ENCODE measurements around the gene ARL4C. TPM values are rescaled to one million over a fixed set of nuclear protein-coding genes. Genes with fewer than 3 reads are reported as not detected.
A peak's percentile ranks its signal among the peaks of the same experiment; 100 is the strongest.

The ARL4C gene
- total RNA-seq, 1 donor from 2014 or later: 20.9 TPM

DNA sequence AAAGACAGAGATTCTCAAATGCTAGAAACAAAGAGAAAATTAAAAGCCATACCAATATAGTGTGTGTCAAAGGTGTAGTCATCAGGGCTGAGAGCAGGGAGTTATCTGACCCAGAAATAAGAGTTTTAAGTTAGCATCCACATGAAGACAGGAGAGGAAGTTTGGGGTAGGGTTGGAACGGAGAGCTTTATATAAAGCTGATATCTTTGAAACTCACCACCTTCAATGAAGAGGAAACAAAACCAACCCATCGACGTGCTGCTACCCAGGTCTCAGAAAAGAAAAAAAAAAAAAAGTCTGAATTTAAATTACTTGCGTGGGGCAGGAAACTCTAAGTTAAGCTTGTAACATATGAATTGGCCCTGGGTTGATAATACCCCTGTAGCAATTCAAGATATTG lies 42.4 kb downstream of the ARL4C start:
- no peak for DNase-seq

DNA sequence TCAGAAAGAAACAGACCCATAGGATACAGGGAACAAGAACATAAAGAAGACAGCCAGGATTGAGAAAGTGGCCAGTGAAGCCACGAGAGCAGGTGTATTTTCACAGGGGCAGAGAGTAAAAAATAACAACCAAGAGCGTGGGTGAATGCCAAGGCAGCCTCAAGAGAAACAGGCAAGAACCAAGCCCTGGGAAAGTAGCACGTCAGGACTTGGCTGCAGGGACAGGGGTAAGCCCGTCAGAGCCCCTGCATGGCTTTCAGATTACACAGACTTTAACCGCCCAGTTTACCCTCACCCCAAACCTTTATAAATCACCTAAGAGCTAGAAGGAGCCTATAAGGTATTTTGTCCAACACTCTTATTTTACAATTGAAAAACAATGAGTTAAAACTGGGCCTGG lies 43.7 kb downstream of the ARL4C start:
- Mint-ChIP-seq H3K4me1 (peaks cover 68% of the 10 kb centered on the region), H3K9me3 (peaks cover 2% of the 10 kb centered on the region), H3K36me3 (ENCODE audit: low read depth) (peaks cover 3% of the 10 kb centered on the region), H3K27me3 (no peaks in the 10 kb centered on the region), H3K27ac (peak overlapping the region; percentile 44), H3K4me3 (peak overlapping the region; percentile 25)
- ChIA-PET CTCF (no interaction called here), POLR2A (no interaction called here)
- no peak for DNase-seq
- intact Hi-C loops (cut with micrococcal nuclease): no loop called here
- no peak for ATAC-seq (ENCODE audit: low read depth)
- TF ChIP-seq, protein P1, sequence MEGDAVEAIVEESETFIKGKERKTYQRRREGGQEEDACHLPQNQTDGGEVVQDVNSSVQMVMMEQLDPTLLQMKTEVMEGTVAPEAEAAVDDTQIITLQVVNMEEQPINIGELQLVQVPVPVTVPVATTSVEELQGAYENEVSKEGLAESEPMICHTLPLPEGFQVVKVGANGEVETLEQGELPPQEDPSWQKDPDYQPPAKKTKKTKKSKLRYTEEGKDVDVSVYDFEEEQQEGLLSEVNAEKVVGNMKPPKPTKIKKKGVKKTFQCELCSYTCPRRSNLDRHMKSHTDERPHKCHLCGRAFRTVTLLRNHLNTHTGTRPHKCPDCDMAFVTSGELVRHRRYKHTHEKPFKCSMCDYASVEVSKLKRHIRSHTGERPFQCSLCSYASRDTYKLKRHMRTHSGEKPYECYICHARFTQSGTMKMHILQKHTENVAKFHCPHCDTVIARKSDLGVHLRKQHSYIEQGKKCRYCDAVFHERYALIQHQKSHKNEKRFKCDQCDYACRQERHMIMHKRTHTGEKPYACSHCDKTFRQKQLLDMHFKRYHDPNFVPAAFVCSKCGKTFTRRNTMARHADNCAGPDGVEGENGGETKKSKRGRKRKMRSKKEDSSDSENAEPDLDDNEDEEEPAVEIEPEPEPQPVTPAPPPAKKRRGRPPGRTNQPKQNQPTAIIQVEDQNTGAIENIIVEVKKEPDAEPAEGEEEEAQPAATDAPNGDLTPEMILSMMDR (IDR thresholded peaks at IDR 0.05): no peak

More for the DNA sequence above, 42.4 kb downstream of the ARL4C start:
- CTCF ChIA-PET: interaction anchor here (0.6 to 1.1 kb wide), 5 partner anchors 8 to 164 kb away, joined by 3 read pairs; no protein-coding TSS in a partner anchor
- POLR2A ChIA-PET: interaction anchor here (0.7 to 2.4 kb wide), 9 partner anchors 8 to 145 kb away, joined by 3 to 10 read pairs (median 3); partner anchors contain the start of gene ARL4C
- Mint-ChIP-seq H3K36me3 (ENCODE audit: low read depth) (peaks cover 3% of the 10 kb centered on the region), H3K27ac (peak overlapping the region; percentile 47), H3K4me1 (peaks cover 62% of the 10 kb centered on the region), H3K27me3 (no peaks in the 10 kb centered on the region), H3K4me3 (peak overlapping the region; percentile 36), H3K9me3 (peaks cover 4% of the 10 kb centered on the region)
- peak; percentile 82 for ATAC-seq (ENCODE audit: low read depth)
- intact Hi-C loops (cut with micrococcal nuclease): loop anchor here (2.0 kb wide), 1 partner anchor 28 kb away; no protein-coding TSS in a partner anchor
- TF ChIP-seq, protein P1 (IDR thresholded peaks at IDR 0.05): no peak

DNA sequence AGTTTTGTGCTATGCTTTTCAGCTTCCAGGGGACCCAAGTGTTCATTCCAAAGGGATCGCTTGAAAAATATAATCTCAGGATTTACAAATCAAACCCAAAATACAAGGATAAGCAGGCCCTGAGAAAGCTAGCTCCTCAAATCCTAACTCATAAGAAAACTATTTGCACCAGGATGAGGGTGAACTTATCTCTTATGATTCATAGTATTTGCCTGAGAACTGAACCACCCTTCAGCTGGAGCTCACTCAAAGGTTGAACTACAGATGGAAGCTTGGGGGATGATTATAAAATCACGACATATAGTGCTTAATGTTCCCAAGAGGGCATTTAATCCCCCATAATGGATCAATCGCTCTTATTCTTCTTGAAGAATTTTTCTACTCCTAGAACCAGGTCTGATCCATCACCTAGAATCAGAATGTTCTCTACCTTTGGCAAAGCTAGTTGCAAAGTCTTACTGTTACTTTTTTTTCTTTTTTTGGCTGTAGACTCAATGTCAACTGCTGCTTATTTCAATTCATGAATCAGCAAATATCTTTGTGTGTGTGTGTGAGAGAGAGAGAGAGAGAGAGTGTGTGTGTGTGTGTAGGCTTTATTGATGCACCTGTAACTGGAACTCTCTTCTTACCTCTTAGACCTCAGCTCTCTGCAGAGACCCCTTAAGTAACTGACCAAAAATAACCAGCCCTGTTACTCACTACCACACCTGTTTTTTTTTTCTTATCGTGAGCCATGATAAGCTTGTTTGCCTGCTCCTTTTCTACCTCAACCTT lies 44.8 kb downstream of the ARL4C start:
- H3K9me3 Mint-ChIP-seq: no peaks in the 10 kb centered on the region
- intact Hi-C loops (cut with micrococcal nuclease): no loop called here
- no peaks in the 10 kb centered on the region for H3K27me3 Mint-ChIP-seq
- H3K36me3 Mint-ChIP-seq (ENCODE audit: low read depth): no peaks in the 10 kb centered on the region
- ChIA-PET CTCF (no interaction called here), POLR2A (interaction anchor here (1.3 to 1.5 kb wide), 2 partner anchors 26 to 45 kb away, joined by 3 to 4 read pairs; partner anchors contain the start of gene ARL4C)
- peaks cover 80% of the 10 kb centered on the region for H3K4me1 Mint-ChIP-seq
- DNase-seq: no peak
- ATAC-seq (ENCODE audit: low read depth): no peak
- H3K4me3 Mint-ChIP-seq: no peak overlapping the region
- peak overlapping the region; percentile 27 for H3K27ac Mint-ChIP-seq
- TF ChIP-seq, protein P1 (IDR thresholded peaks at IDR 0.05): no peak

GRCh38 chr2:234451242-234451641 lies 45.6 kb downstream of the ARL4C start:
- intact Hi-C loops (cut with micrococcal nuclease): no loop called here
- Mint-ChIP-seq H3K27ac (no peak overlapping the region), H3K9me3 (no peaks in the 10 kb centered on the region), H3K27me3 (no peaks in the 10 kb centered on the region), H3K4me3 (no peak overlapping the region), H3K36me3 (ENCODE audit: low read depth) (no peaks in the 10 kb centered on the region), H3K4me1 (peaks cover 85% of the 10 kb centered on the region)
- ChIA-PET CTCF (no interaction called here), POLR2A (interaction anchor here (1.3 to 1.5 kb wide), 2 partner anchors 25 to 46 kb away, joined by 3 to 4 read pairs; partner anchors contain the start of gene ARL4C)
- DNase-seq (no peak), ATAC-seq (ENCODE audit: low read depth) (no peak)
- TF ChIP-seq, protein P1 (IDR thresholded peaks at IDR 0.05): no peak

- Mint-ChIP-seq H3K36me3 (ENCODE audit: low read depth) (no peaks in the 10 kb centered on the region), H3K9me3 (no peaks in the 10 kb centered on the region), H3K27ac (peak overlapping the region; percentile 19), H3K4me1 (peaks cover 88% of the 10 kb centered on the region), H3K27me3 (no peaks in the 10 kb centered on the region), H3K4me3 (no peak overlapping the region)
- DNase-seq (no peak), ATAC-seq (ENCODE audit: low read depth) (no peak)
- intact Hi-C loops (cut with micrococcal nuclease): no loop called here
- POLR2A ChIA-PET: interaction anchor here (1.3 kb wide), 1 partner anchor 25 kb away, joined by 4 read pairs; no protein-coding TSS in a partner anchor
- CTCF ChIA-PET: no interaction called here
- TF ChIP-seq, protein P1 (IDR thresholded peaks at IDR 0.05): no peak
These were observed 46.3 kb downstream of the ARL4C start for GRCh38 chr2:234450431-234451124.

All from activated B cell treated with CpG ODN at 0.5 μM for 24 hours (primary cell).